Mesenchymal stem cell (in vitro differentiated cells and primary cell): ENCODE measurements around the gene C8A.
A peak's percentile ranks its signal among the peaks of the same experiment; 100 is the strongest.

Source experiments
- DNase-seq: peaks from one replicate; pipeline ENCODE4 v3.0.0-alpha.2; 2013
- H2AFZ ChIP-seq: one replicate; pipeline ENCODE4 v1.6.1; 2013; ENCODE audit warnings: low read depth, mild to moderate bottlenecking, control low read depth, inconsistent platforms, low read length, moderate library complexity
- H2AK5ac ChIP-seq: 2 replicates; pipeline ENCODE4 v1.6.1; 2013; ENCODE audit warnings: low read length, moderate library complexity, mild to moderate bottlenecking, inconsistent platforms; ENCODE audit not compliant: severe bottlenecking
- H2BK120ac ChIP-seq: one replicate; pipeline ENCODE4 v1.6.1; 2013; ENCODE audit warnings: low read depth, mild to moderate bottlenecking, inconsistent platforms, low read length, moderate library complexity
- H2BK12ac ChIP-seq, 2 experiments: one replicate each; pipeline ENCODE4 v1.6.1; 2013; ENCODE audit warnings: inconsistent platforms in 2 of 2, low read length in 2 of 2, mild to moderate bottlenecking in 2 of 2, moderate library complexity in 2 of 2, control low read depth in 1 of 2
- H2BK15ac ChIP-seq: one replicate; pipeline ENCODE4 v1.6.1; 2013; ENCODE audit warnings: mild to moderate bottlenecking, low read depth, inconsistent platforms; ENCODE audit not compliant: poor library complexity, severe bottlenecking
- H2BK5ac ChIP-seq: 2 replicates; pipeline ENCODE4 v1.6.1; 2013; ENCODE audit warnings: low read depth, mild to moderate bottlenecking, low read length, control low read depth, inconsistent platforms; ENCODE audit not compliant: poor library complexity, severe bottlenecking
- H3K14ac ChIP-seq, 2 experiments: one replicate each; pipeline ENCODE4 v1.6.1; 2013; ENCODE audit warnings: inconsistent platforms in 2 of 2, low read length in 2 of 2, control low read depth in 1 of 2, mild to moderate bottlenecking in 1 of 2, moderate library complexity in 1 of 2
- H3K18ac ChIP-seq, 2 experiments: one replicate each; pipeline ENCODE4 v1.6.1; 2013; ENCODE audit warnings: inconsistent platforms in 2 of 2, low read length in 2 of 2, control low read depth in 1 of 2, low read depth in 1 of 2, mild to moderate bottlenecking in 1 of 2
- H3K23ac ChIP-seq, 2 experiments: one replicate each; pipeline ENCODE4 v1.6.1; 2013; ENCODE audit warnings: inconsistent platforms in 2 of 2, low read length in 2 of 2, mild to moderate bottlenecking in 2 of 2, moderate library complexity in 2 of 2, control low read depth in 1 of 2
- H3K27ac ChIP-seq: 2 replicates; pipeline ENCODE4 v1.5.1; 2013; ENCODE audit warnings: mild to moderate bottlenecking, moderate library complexity, low read length, control low read depth, inconsistent platforms; ENCODE audit not compliant: poor library complexity, severe bottlenecking
- H3K27me3 ChIP-seq, 2 experiments: 2 replicates each; pipeline versions ENCODE4 v1.6.1 to v1.7.0; 2013; ENCODE audit warnings: low read length in 2 of 2, mild to moderate bottlenecking in 2 of 2, moderate library complexity in 2 of 2, control low read depth in 1 of 2, inconsistent platforms in 1 of 2; ENCODE audit not compliant: control insufficient read depth in 1 of 2, insufficient read depth in 1 of 2
- H3K36me3 ChIP-seq, 2 experiments: 2 replicates each; pipeline versions ENCODE4 v1.6.1 to v1.7.0; 2013; ENCODE audit warnings: low read length in 2 of 2, control low read depth in 1 of 2, inconsistent platforms in 1 of 2, low read depth in 1 of 2, mild to moderate bottlenecking in 1 of 2; ENCODE audit not compliant: insufficient read depth in 2 of 2, control insufficient read depth in 1 of 2
- H3K4ac ChIP-seq, 2 experiments: one replicate each; pipeline ENCODE4 v1.6.1; 2013; ENCODE audit warnings: inconsistent platforms in 2 of 2, low read length in 2 of 2, mild to moderate bottlenecking in 2 of 2, moderate library complexity in 2 of 2, control low read depth in 1 of 2, low read depth in 1 of 2
- H3K4me1 ChIP-seq: 2 replicates; pipeline ENCODE4 v1.6.1; 2013; ENCODE audit warnings: low read depth, low read length, control low read depth; ENCODE audit not compliant: control insufficient read depth, insufficient read depth
- H3K4me2 ChIP-seq: 2 replicates; pipeline ENCODE4 v1.6.1; 2013; ENCODE audit warnings: low read length, mild to moderate bottlenecking, inconsistent platforms; ENCODE audit not compliant: poor library complexity, severe bottlenecking
- H3K4me3 ChIP-seq, 2 experiments: 2 replicates each; pipeline versions ENCODE4 v1.5.1 to v1.7.0; 2013; ENCODE audit warnings: low read length in 2 of 2, mild to moderate bottlenecking in 2 of 2, control low read depth in 1 of 2, low read depth in 1 of 2; ENCODE audit not compliant: insufficient read depth in 1 of 2
- H3K79me1 ChIP-seq: replicated peaks from 2 replicates; pipeline ENCODE4 v1.6.1; 2013; ENCODE audit warnings: mild to moderate bottlenecking, control low read depth, low read length, inconsistent platforms; ENCODE audit not compliant: poor library complexity, severe bottlenecking
- H3K9ac ChIP-seq: 2 replicates; pipeline ENCODE4 v1.7.0; 2013; ENCODE audit warnings: mild to moderate bottlenecking, low read length, moderate library complexity
- H3K9me3 ChIP-seq: 2 replicates; pipeline ENCODE4 v1.7.0; 2013; ENCODE audit warnings: mild to moderate bottlenecking, low read length; ENCODE audit not compliant: control insufficient read depth
- H4K8ac ChIP-seq: one replicate; pipeline ENCODE4 v1.6.1; 2013; ENCODE audit warnings: inconsistent platforms, mild to moderate bottlenecking, low read length, moderate library complexity
- H4K91ac ChIP-seq: one replicate; pipeline ENCODE4 v1.6.1; 2013; ENCODE audit warnings: mild to moderate bottlenecking, low read length, inconsistent platforms
- whole genome bisulfite sequencing: methylation state at CpG from one replicate; pipeline ENCODE4 v1.1.7; 2013; ENCODE audit warnings: mixed read lengths; 5-methylcytosine and 5-hydroxymethylcytosine counted together

The C8A gene

DNA sequence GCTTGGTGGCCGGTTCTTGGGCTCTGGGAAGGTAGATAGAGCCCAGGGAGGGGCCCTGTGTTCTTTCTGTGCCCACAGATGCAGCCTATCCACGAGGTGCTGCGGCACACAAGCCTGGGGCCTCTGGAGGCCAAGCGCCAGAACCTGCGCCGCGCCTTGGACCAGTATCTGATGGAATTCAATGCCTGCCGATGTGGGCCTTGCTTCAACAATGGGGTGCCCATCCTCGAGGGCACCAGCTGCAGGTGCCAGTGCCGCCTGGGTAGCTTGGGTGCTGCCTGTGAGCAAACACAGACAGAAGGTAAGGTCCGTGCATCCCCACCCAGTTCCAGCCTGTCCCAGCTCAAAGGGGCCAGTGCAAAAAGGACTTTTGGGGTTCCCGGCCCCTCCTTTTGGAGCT lies 57.7 kb downstream of the C8A start:
- Histone ChIP-seq H4K91ac (no peak overlapping the region), H3K4ac (no peak overlapping the region), H3K23ac (no peak overlapping the region), H3K27me3 (no peaks in the 10 kb centered on the region), H2BK5ac (peak overlapping the region; percentile 26), H2BK15ac (no peak overlapping the region), H3K9me3 (no peaks in the 10 kb centered on the region), H2AFZ (no peak overlapping the region), H3K79me1 (no peaks in the 10 kb centered on the region), H2BK12ac (no peak overlapping the region), H3K4me3 (no peak overlapping the region), H3K27ac (no peak overlapping the region), H3K4me1 (no peaks in the 10 kb centered on the region), H3K4me2 (no peak overlapping the region), H2AK5ac (no peak overlapping the region), H2BK120ac (no peak overlapping the region), H3K14ac (no peak overlapping the region), H4K8ac (no peak overlapping the region), H3K36me3 (no peaks in the 10 kb centered on the region), H3K18ac (no peak overlapping the region), H3K9ac (no peak overlapping the region)
- no peak for DNase-seq
- WGBS, result 81% methylated on average over 12 of the region's 12 CpGs

DNA sequence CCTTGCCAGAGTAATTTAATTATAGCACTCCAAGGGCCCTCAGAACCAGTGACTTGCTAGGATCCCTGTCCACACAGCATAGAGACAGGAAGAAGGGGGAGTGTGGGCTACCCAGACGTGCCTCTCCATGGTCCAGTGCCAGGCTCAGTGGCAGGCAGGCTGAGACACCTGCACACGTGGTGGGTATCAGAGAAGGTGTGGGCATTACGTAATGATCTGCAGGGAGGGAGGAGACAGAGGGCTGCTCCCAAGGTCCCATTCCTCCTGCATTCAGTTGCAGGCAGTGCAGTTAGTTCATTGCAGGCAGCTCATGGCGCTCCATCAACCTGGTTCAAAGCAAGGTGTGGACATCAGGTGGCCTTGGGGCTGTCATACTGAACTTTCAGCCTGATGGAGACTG lies 61.4 kb downstream of the C8A start:
- H3K27me3 ChIP-seq, result no peaks in the 10 kb centered on the region
- no peaks in the 10 kb centered on the region for H3K9me3 ChIP-seq
- H2BK12ac ChIP-seq, result no peak overlapping the region
- H3K4ac ChIP-seq, result no peak overlapping the region
- H3K23ac ChIP-seq, result no peak overlapping the region
- no peak overlapping the region for H2BK5ac ChIP-seq
- H2AK5ac ChIP-seq, result no peak overlapping the region
- no peak overlapping the region for H2AFZ ChIP-seq
- H3K79me1 ChIP-seq, result no peaks in the 10 kb centered on the region
- H3K9ac ChIP-seq, result no peak overlapping the region
- H4K8ac ChIP-seq, result no peak overlapping the region
- no peak overlapping the region for H3K4me2 ChIP-seq
- H2BK15ac ChIP-seq, result no peak overlapping the region
- H3K14ac ChIP-seq, result peak overlapping the region in 1 of 2 experiments; percentile 12
- H3K4me3 ChIP-seq, result no peak overlapping the region
- no peak overlapping the region for H4K91ac ChIP-seq
- no peak overlapping the region for H3K27ac ChIP-seq
- no peaks in the 10 kb centered on the region for H3K36me3 ChIP-seq
- H2BK120ac ChIP-seq, result no peak overlapping the region
- no peak overlapping the region for H3K18ac ChIP-seq
- no peaks in the 10 kb centered on the region for H3K4me1 ChIP-seq
- 62% methylated on average over 4 of the region's 4 CpGs for whole genome bisulfite sequencing
- no peak for DNase-seq

DNA sequence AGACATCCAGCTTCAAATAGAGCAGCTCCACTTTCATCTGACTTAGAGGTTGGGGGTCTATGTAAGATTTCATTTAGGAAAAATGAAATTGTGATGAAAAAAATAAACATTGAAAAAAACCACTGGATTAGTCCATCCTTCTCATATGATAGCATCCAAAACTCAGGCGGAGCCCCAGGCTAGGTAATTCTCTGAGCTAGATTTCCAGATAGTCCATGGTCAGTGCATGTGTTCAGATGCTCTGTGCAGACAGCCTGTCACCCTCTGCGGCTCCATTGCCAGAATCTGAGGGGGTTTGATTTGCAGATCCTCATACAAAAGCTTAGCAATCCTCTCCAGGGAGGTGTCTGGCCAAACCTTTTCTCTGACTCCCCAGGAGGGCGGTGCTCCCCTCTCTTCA lies 62.0 kb downstream of the C8A start:
- H4K8ac ChIP-seq, result no peak overlapping the region
- no peak overlapping the region for H2BK12ac ChIP-seq
- H3K23ac ChIP-seq, result no peak overlapping the region
- H3K27me3 ChIP-seq, result no peaks in the 10 kb centered on the region
- no peak overlapping the region for H3K9ac ChIP-seq
- H4K91ac ChIP-seq, result no peak overlapping the region
- H3K14ac ChIP-seq, result no peak overlapping the region
- no peak for DNase-seq
- no peak overlapping the region for H3K4ac ChIP-seq
- H2BK120ac ChIP-seq, result no peak overlapping the region
- no peak overlapping the region for H2AFZ ChIP-seq
- H3K4me3 ChIP-seq, result no peak overlapping the region
- H3K4me2 ChIP-seq, result no peak overlapping the region
- H3K36me3 ChIP-seq, result no peaks in the 10 kb centered on the region
- no peak overlapping the region for H3K27ac ChIP-seq
- H2BK15ac ChIP-seq, result no peak overlapping the region
- no peaks in the 10 kb centered on the region for H3K9me3 ChIP-seq
- H3K18ac ChIP-seq, result no peak overlapping the region
- H2BK5ac ChIP-seq, result no peak overlapping the region
- no peaks in the 10 kb centered on the region for H3K4me1 ChIP-seq
- H2AK5ac ChIP-seq, result no peak overlapping the region
- no peaks in the 10 kb centered on the region for H3K79me1 ChIP-seq
- 77% methylated on average over 3 of the region's 3 CpGs for WGBS

DNA sequence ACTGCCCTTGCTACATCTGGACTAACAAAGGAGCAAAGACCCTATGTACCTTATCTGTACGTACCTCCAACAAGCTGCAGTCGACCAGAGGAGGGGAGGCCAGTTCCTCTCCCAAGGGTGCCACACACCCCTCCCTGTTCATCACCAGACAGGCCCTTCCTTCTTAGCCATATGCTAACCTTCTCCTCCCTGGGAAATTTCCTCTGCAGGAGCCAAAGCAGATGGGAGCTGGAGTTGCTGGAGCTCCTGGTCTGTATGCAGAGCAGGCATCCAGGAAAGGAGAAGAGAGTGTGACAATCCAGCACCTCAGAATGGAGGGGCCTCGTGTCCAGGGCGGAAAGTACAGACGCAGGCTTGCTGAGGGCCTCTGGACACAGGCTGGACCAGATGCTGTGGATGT lies 62.8 kb downstream of the C8A start:
- no peak overlapping the region for H2BK12ac ChIP-seq
- no peak overlapping the region for H3K9ac ChIP-seq
- no peak overlapping the region for H3K4me3 ChIP-seq
- WGBS, result 64% methylated on average over 5 of the region's 5 CpGs
- no peak overlapping the region for H3K4me2 ChIP-seq
- no peak overlapping the region for H2BK120ac ChIP-seq
- no peak overlapping the region for H4K91ac ChIP-seq
- no peak overlapping the region for H2AK5ac ChIP-seq
- no peaks in the 10 kb centered on the region for H3K27me3 ChIP-seq
- no peak overlapping the region for H4K8ac ChIP-seq
- no peak overlapping the region for H2BK15ac ChIP-seq
- H3K79me1 ChIP-seq, result no peaks in the 10 kb centered on the region
- H2AFZ ChIP-seq, result no peak overlapping the region
- H3K27ac ChIP-seq, result no peak overlapping the region
- no peak for DNase-seq
- no peak overlapping the region for H3K18ac ChIP-seq
- H2BK5ac ChIP-seq, result no peak overlapping the region
- H3K4ac ChIP-seq, result no peak overlapping the region
- no peak overlapping the region for H3K14ac ChIP-seq
- H3K23ac ChIP-seq, result no peak overlapping the region
- H3K4me1 ChIP-seq, result no peaks in the 10 kb centered on the region
- no peaks in the 10 kb centered on the region for H3K36me3 ChIP-seq
- no peaks in the 10 kb centered on the region for H3K9me3 ChIP-seq
